PFSK-1 (cell line): ENCODE measurements around the gene MTX3. TPM values are rescaled to one million over a fixed set of nuclear protein-coding genes. Genes with fewer than 3 reads are reported as not detected.

Experiments
- FOXP2 ChIP-seq: optimal IDR thresholded peaks from 2 replicates; pipeline ENCODE3; 2011; ENCODE audit warnings: borderline replicate concordance, control low read depth, inconsistent platforms; ENCODE audit not compliant: insufficient read depth; ENCODE audit errors: extremely low read length, extremely low read depth
- POLR2AphosphoS5 ChIP-seq: IDR thresholded peaks from 2 replicates; pipeline ENCODE4 v1.6.1; 2012; ENCODE audit warnings: low read depth, mild to moderate bottlenecking, control low read depth, low read length, moderate library complexity
- REST ChIP-seq, 2 experiments: IDR thresholded peaks; 2 replicates each; pipeline versions ENCODE4 v1.6.1 to v1.8.0; 2011 to 2012; ENCODE audit warnings: low read depth in 2 of 2, low read length in 2 of 2, control low read depth in 1 of 2, inconsistent platforms in 1 of 2, mild to moderate bottlenecking in 1 of 2, moderate library complexity in 1 of 2; ENCODE audit not compliant: insufficient read depth in 1 of 2
- SIN3A ChIP-seq: IDR thresholded peaks from 2 replicates; pipeline ENCODE4 v1.6.1; 2012; ENCODE audit warnings: mild to moderate bottlenecking, low read length, moderate library complexity, borderline replicate concordance; ENCODE audit not compliant: insufficient read depth
- TAF1 ChIP-seq: IDR thresholded peaks from 2 replicates; pipeline ENCODE4 v1.6.1; 2012; ENCODE audit warnings: low read length, control low read depth, borderline replicate concordance; ENCODE audit not compliant: insufficient read depth
- polyA plus RNA-seq: library from polyadenylated mRNA; unstranded; fragments of >200 nt; gene quantifications from one replicate; pipeline ENCODE4 v1.2.1, GENCODE V29; 2012; ENCODE audit warnings: low read depth, missing spikeins; ENCODE audit not compliant: insufficient read length

The MTX3 gene
- 2.6 TPM for polyA plus RNA-seq

- peak; percentile 84 for TF ChIP-seq TAF1
- TF ChIP-seq FOXP2, result no peak
- TF ChIP-seq REST (IDR thresholded peaks at IDR 0.05; ENCODE audit: insufficient read depth in 1 of 2, low read depth in 2 of 2, low read length in 2 of 2), result peak in 1 of 2 experiments; percentile 54; a peak in 1 of 4 replicates
- peak; percentile 81 for TF ChIP-seq POLR2AphosphoS5
- TF ChIP-seq SIN3A, result 0 out of 2 replicates have a peak, but pooled peaks have one; percentile 50
Observed at GRCh38 chr5:79990598-79991507, at the start of gene MTX3. MTX3 (minus strand) TSS chr5:79991262; CDS start chr5:79991238, 24 bp downstream.

GRCh38 chr5:80039650-80040049 is 48.6 kb upstream of the MTX3 start:
- no peak for TF ChIP-seq TAF1
- no peak for TF ChIP-seq REST (IDR thresholded peaks at IDR 0.05; ENCODE audit: insufficient read depth in 1 of 2, low read depth in 2 of 2, low read length in 2 of 2)
- TF ChIP-seq FOXP2, result no peak
- no peak for TF ChIP-seq POLR2AphosphoS5
- no peak for TF ChIP-seq SIN3A

GRCh38 chr5:80037366-80037765 is 46.3 kb upstream of the MTX3 start:
- TF ChIP-seq TAF1 (no peak), REST (IDR thresholded peaks at IDR 0.05; ENCODE audit: insufficient read depth in 1 of 2, low read depth in 2 of 2, low read length in 2 of 2) (no peak), SIN3A (no peak), FOXP2 (no peak), POLR2AphosphoS5 (no peak)

GRCh38 chr5:80036615-80037014 is 45.6 kb upstream of the MTX3 start:
- TF ChIP-seq TAF1 (no peak), REST (IDR thresholded peaks at IDR 0.05; ENCODE audit: insufficient read depth in 1 of 2, low read depth in 2 of 2, low read length in 2 of 2) (no peak), SIN3A (no peak), POLR2AphosphoS5 (no peak), FOXP2 (no peak)
